ENCODE measurements around the gene STK32B.

The STK32B gene

GRCh38 chr4:5338531-5338930 lies 287.3 kb downstream of the STK32B start:
- Histone ChIP-seq H3K4me1 (ENCODE audit: control insufficient read depth, insufficient read depth, low read length) (no peaks in the 10 kb centered on the region), H3K36me3 (ENCODE audit: control insufficient read depth in 2 of 2, insufficient read depth in 1 of 2, low read length in 2 of 2) (no peaks in the 10 kb centered on the region), H3K4me3 (ENCODE audit: low read depth, low read length) (no peak overlapping the region), H3K9me3 (ENCODE audit: control insufficient read depth, insufficient read depth, low read depth, low read length) (no peaks in the 10 kb centered on the region), H3K27ac (ENCODE audit: extremely low read depth, low read depth, low read length) (no peak overlapping the region)
- ChIA-PET CTCF (no interaction called here), POLR2A (no interaction called here)
- TF ChIP-seq ZNF37A (tag by site-specific recombination; IDR thresholded peaks at IDR 0.05), result no peak
- TF ChIP-seq ZBTB11 (tag by site-specific recombination; conservative IDR thresholded peaks at IDR 0.05; ENCODE audit: low read depth), result no peak
- TF ChIP-seq FEZF1 (tag by site-specific recombination; IDR thresholded peaks at IDR 0.05), result no peak
- no peak for TF ChIP-seq PRDM1 (tag by site-specific recombination; IDR thresholded peaks at IDR 0.05)
- no peak for TF ChIP-seq EGR2 (tag by site-specific recombination; IDR thresholded peaks at IDR 0.05; ENCODE audit: low read depth)
- TF ChIP-seq ZNF518A (tag by site-specific recombination; conservative IDR thresholded peaks at IDR 0.05; ENCODE audit: low read depth), result no peak
- no peak for TF ChIP-seq GLI2 (tag by site-specific recombination; IDR thresholded peaks at IDR 0.05; ENCODE audit: borderline replicate concordance, low read depth)
- TF ChIP-seq ZNF221 (tag by site-specific recombination; IDR thresholded peaks at IDR 0.05; ENCODE audit: borderline replicate concordance), result no peak
- TF ChIP-seq ZNF623 (tag by site-specific recombination; IDR thresholded peaks at IDR 0.05), result no peak
- no peak for TF ChIP-seq ZNF529 (tag by site-specific recombination; IDR thresholded peaks at IDR 0.05; ENCODE audit: insufficient replicate concordance)
- no peak for TF ChIP-seq KLF16 (tag by site-specific recombination; IDR thresholded peaks at IDR 0.05)
- TF ChIP-seq ZNF114 (tag by site-specific recombination; IDR thresholded peaks at IDR 0.05), result no peak
- no peak for TF ChIP-seq ZNF645 (tag by site-specific recombination; IDR thresholded peaks at IDR 0.05)
- no peak for TF ChIP-seq SCRT1 (tag by site-specific recombination; IDR thresholded peaks at IDR 0.05; ENCODE audit: borderline replicate concordance)
- no peak for TF ChIP-seq ZNF23 (tag by site-specific recombination; IDR thresholded peaks at IDR 0.05; ENCODE audit: borderline replicate concordance)
- no peak for TF ChIP-seq ZNF404 (tag by site-specific recombination; IDR thresholded peaks at IDR 0.05)
- no peak for TF ChIP-seq ZBTB10 (tag by site-specific recombination; IDR thresholded peaks at IDR 0.05)
- TF ChIP-seq HOXC10 (CRISPR knock-in tag; IDR thresholded peaks at IDR 0.05), result no peak

All from HEK293 (cell line).